ENCODE measurements around the gene HOMER1.

- TF ChIP-seq EZH2 (IDR thresholded peaks at IDR 0.05) (no peak), CTCF (IDR thresholded peaks at IDR 0.05) (no peak), EZH2phosphoT487 (IDR thresholded peaks at IDR 0.05) (no peak)
Measured at GRCh38 chr5:79508794-79509193, 5.1 kb downstream of the HOMER1 start.
